SKM-1 treated with dmso at 0.1 percent for 144 hours (cell line): Measurements from ENCODE around the gene SETD5.

Source experiments
- DNase-seq: peaks from one replicate; lab custom pipeline; 2025; ENCODE audit not compliant: unreplicated experiment; lab: John Stamatoyannopoulos, UW

Gene SETD5

GRCh38 chr3:9386501-9387321, 10.7 kb upstream of the SETD5 start:
- DNase-seq = no peak

GRCh38 chr3:9387322-9387655, 10.1 kb upstream of the SETD5 start:
- DNase-seq = no peak

GRCh38 chr3:9388142-9388541, 9.3 kb upstream of the SETD5 start:
- DNase-seq = no peak

- no peak for DNase-seq
Observed at GRCh38 chr3:9388562-9389272, 8.7 kb upstream of the SETD5 start.

GRCh38 chr3:9390265-9390888, 7.0 kb upstream of the SETD5 start:
- DNase-seq = no peak

- DNase-seq = no peak
Observed at GRCh38 chr3:9392041-9392440, 5.4 kb upstream of the SETD5 start.

GRCh38 chr3:9395570-9396300, 1.7 kb upstream of the SETD5 start:
- no peak for DNase-seq

GRCh38 chr3:9396301-9396631, 1.1 kb upstream of the SETD5 start:
- DNase-seq = peak; percentile 82

GRCh38 chr3:9396632-9397331, 633 bp upstream of the SETD5 start:
- DNase-seq = peak; percentile 96

- DNase-seq = no peak
Observed at GRCh38 chr3:9397906-9398699, 688 bp downstream of the SETD5 start.

- DNase-seq = peak; percentile 43
Observed at GRCh38 chr3:9398700-9399336, 1.4 kb downstream of the SETD5 start.

- no peak for DNase-seq
Observed at GRCh38 chr3:9399337-9399703, 1.9 kb downstream of the SETD5 start.

- DNase-seq = no peak
Observed at GRCh38 chr3:9399746-9400145, 2.3 kb downstream of the SETD5 start.

GRCh38 chr3:9400616-9401015, 3.2 kb downstream of the SETD5 start:
- DNase-seq = no peak

- no peak for DNase-seq
Observed at GRCh38 chr3:9401986-9402385, 4.6 kb downstream of the SETD5 start.

GRCh38 chr3:9402410-9403228, 5.2 kb downstream of the SETD5 start:
- DNase-seq = no peak

- DNase-seq = no peak
Observed at GRCh38 chr3:9403463-9403862, 6.0 kb downstream of the SETD5 start.

- no peak for DNase-seq
Observed at GRCh38 chr3:9404680-9405079, 7.3 kb downstream of the SETD5 start.

GRCh38 chr3:9405756-9406155, 8.3 kb downstream of the SETD5 start:
- no peak for DNase-seq
